HCT116 (cell line): ENCODE results near the gene NDUFS7. TPM values are rescaled to one million over a fixed set of nuclear protein-coding genes. Genes with fewer than 3 reads are reported as not detected.

Experiments
- ATAC-seq: fragments of 200-7000 bp; cut with Tn5 transposase; 2 replicates; pipeline ENCODE4 v1.9.1; 2020; ENCODE audit warnings: mild to moderate bottlenecking, moderate library complexity
- BruUV-seq: library from RNA; stranded (reverse); fragments of 400-500 nt; replicated peaks from 2 replicates; lab custom pipeline; 2021; lab: Mats Ljungman, UMichigan
- CTCF ChIA-PET: fragments of 300-600 bp; sonication (Branson Sonifier 250); formaldehyde crosslinking; loops from one replicate; lab custom pipeline; 2021; ENCODE audit warnings: antibody characterized with exemption; lab: Charles Lee
- POLR2A ChIA-PET: fragments of 300-600, 350-600 bp; sonication (Branson Sonifier 250); formaldehyde crosslinking; loops from one replicate; lab custom pipeline; 2021; ENCODE audit warnings: antibody characterized with exemption; lab: Charles Lee
- RAD21 ChIA-PET, 2 experiments: fragments of 300-600 bp; sonication (Branson Sonifier 250); formaldehyde crosslinking; loops; one replicate each; lab custom pipeline; 2023; ENCODE audit warnings: low total read pairs in 2 of 2; ENCODE audit not compliant: uncharacterized antibody in 2 of 2, unreplicated experiment in 2 of 2, low non-redundant PET in 1 of 2; lab: Charles Lee
- DNase-seq: peaks from one replicate; pipeline ENCODE4 v3.0.0-alpha.2; 2010; ENCODE audit warnings: low read depth, low spot score
- H2AFZ ChIP-seq: fragments of 200-600 bp; shearing (Covaris generic), sonication (generic); 2 replicates; pipeline ENCODE4 v1.6.1; 2017; ENCODE audit warnings: low read depth, mixed run types, mixed read lengths, antibody characterized with exemption, low read length; ENCODE audit not compliant: poor library complexity, severe bottlenecking
- H3K27ac ChIP-seq: 2 replicates; pipeline ENCODE4 v1.5.1; 2012; ENCODE audit warnings: low read depth, low read length
- H3K27me3 ChIP-seq: fragments of 200-600 bp; sonication (generic); 2 replicates; pipeline ENCODE4 v1.6.1; 2016; ENCODE audit warnings: mixed run types, low read length, mixed read lengths; ENCODE audit not compliant: insufficient read depth
- H3K36me3 ChIP-seq, 2 experiments: fragments of 200-500 bp in 1 of 2; fragments of 200-600 bp in 1 of 2; sonication (Bioruptor generic) in 1 of 2; sonication (generic) in 1 of 2; 2 replicates each; pipeline versions ENCODE4 v1.5.1 to v1.6.1; 2014 to 2016; ENCODE audit warnings: low read length in 2 of 2, inconsistent platforms in 1 of 2, mixed read lengths in 1 of 2, mixed run types in 1 of 2; ENCODE audit not compliant: insufficient read depth in 2 of 2, control insufficient read depth in 1 of 2
- H3K4me1 ChIP-seq, 2 experiments: fragments of 200-600 bp in 1 of 2; sonication (generic) in 1 of 2; 2 replicates each; pipeline versions ENCODE4 v1.5.1 to v1.6.1; 2012 to 2017; ENCODE audit warnings: low read length in 2 of 2, inconsistent platforms in 1 of 2, mild to moderate bottlenecking in 1 of 2, mixed read lengths in 1 of 2, mixed run types in 1 of 2, moderate library complexity in 1 of 2; ENCODE audit not compliant: insufficient read depth in 2 of 2, control insufficient read depth in 1 of 2
- H3K4me2 ChIP-seq: fragments of 200-600 bp; sonication (generic); 2 replicates; pipeline ENCODE4 v1.6.1; 2017; ENCODE audit warnings: mixed run types, low read length, mixed read lengths
- H3K4me3 ChIP-seq, 2 experiments: fragments of 200-600 bp in 1 of 2; sonication (generic) in 1 of 2; replicated peaks in 1 of 2; 2 replicates each; pipeline ENCODE4 v1.5.1; 2011 to 2016; ENCODE audit warnings: low read length in 2 of 2, control low read depth in 1 of 2, low read depth in 1 of 2, mild to moderate bottlenecking in 1 of 2, mixed read lengths in 1 of 2, mixed run types in 1 of 2
- H3K79me2 ChIP-seq: fragments of 200-600 bp; sonication (generic); 2 replicates; pipeline ENCODE4 v1.6.1; 2017; ENCODE audit warnings: mild to moderate bottlenecking, mixed run types, low read length, moderate library complexity, mixed read lengths; ENCODE audit not compliant: insufficient read depth
- H3K9ac ChIP-seq: fragments of 200-600 bp; sonication (generic); 2 replicates; pipeline ENCODE4 v1.6.1; 2016; ENCODE audit warnings: low read length, mixed read lengths
- H3K9me2 ChIP-seq: fragments of 200-600 bp; sonication (generic), shearing (Covaris generic); 2 replicates; pipeline ENCODE4 v1.6.1; 2017; ENCODE audit warnings: mixed run types, mild to moderate bottlenecking, moderate library complexity; ENCODE audit not compliant: insufficient read depth
- H3K9me3 ChIP-seq, 2 experiments: fragments of 200-500 bp in 1 of 2; fragments of 200-600 bp in 1 of 2; sonication (Bioruptor generic) in 1 of 2; sonication (generic) in 1 of 2; 2 replicates each; pipeline ENCODE4 v1.6.1; 2014 to 2017; ENCODE audit warnings: low read length in 2 of 2, mixed read lengths in 2 of 2, inconsistent platforms in 1 of 2, low read depth in 1 of 2, mild to moderate bottlenecking in 1 of 2, mixed run types in 1 of 2, moderate library complexity in 1 of 2; ENCODE audit not compliant: control insufficient read depth in 1 of 2, insufficient read depth in 1 of 2
- H4K20me1 ChIP-seq: fragments of 200-600 bp; sonication (generic), shearing (Covaris generic); 2 replicates; pipeline ENCODE4 v1.6.1; 2017; ENCODE audit warnings: mixed run types, mild to moderate bottlenecking, moderate library complexity; ENCODE audit not compliant: insufficient read depth
- CEBPB ChIP-seq: IDR thresholded peaks from 2 replicates; pipeline ENCODE4 v1.6.1; 2012; ENCODE audit warnings: low read depth
- ELF1 ChIP-seq: IDR thresholded peaks from 2 replicates; pipeline ENCODE4 v1.6.1; 2012; ENCODE audit warnings: low read depth, borderline replicate concordance
- JUND ChIP-seq: IDR thresholded peaks from 2 replicates; pipeline ENCODE4 v1.6.1; 2012
- POLR2A ChIP-seq: IDR thresholded peaks from 2 replicates; pipeline ENCODE4 v1.7.0; 2011; ENCODE audit warnings: borderline replicate concordance; ENCODE audit not compliant: insufficient read depth, insufficient read length; ENCODE audit errors: extremely low read depth
- POLR2AphosphoS5 ChIP-seq: IDR thresholded peaks from 2 replicates; pipeline ENCODE4 v1.6.1; 2011; ENCODE audit warnings: mild to moderate bottlenecking, low read depth, low read length, moderate library complexity
- RAD21 ChIP-seq: IDR thresholded peaks from 2 replicates; pipeline ENCODE4 v1.6.1; 2012; ENCODE audit warnings: low read depth, mild to moderate bottlenecking
- SP1 ChIP-seq: IDR thresholded peaks from 2 replicates; pipeline ENCODE4 v1.6.1; 2012; ENCODE audit warnings: low read depth
- SRF ChIP-seq: IDR thresholded peaks from 2 replicates; pipeline ENCODE4 v1.6.1; 2012; ENCODE audit warnings: low read depth
- YY1 ChIP-seq: IDR thresholded peaks from 2 replicates; pipeline ENCODE4 v1.6.1; 2011; ENCODE audit warnings: low read length, low read depth, moderate library complexity, mild to moderate bottlenecking; ENCODE audit not compliant: insufficient replicate concordance; ENCODE audit errors: extremely low read depth
- ZNF274 ChIP-seq: fragments of 200-500 bp; sonication (Bioruptor generic); IDR thresholded peaks from 2 replicates; pipeline ENCODE4 v1.6.1; 2014; ENCODE audit warnings: mild to moderate bottlenecking, low read depth, low read length, inconsistent platforms
- intact Hi-C: fragments of 100-400 bp; cut with micrococcal nuclease; formaldehyde crosslinking; loops from 2 replicates; pipeline ENCODE4 v1.10.0; 2022
- total RNA-seq: library from RNA; stranded (reverse); gene quantifications from one replicate; pipeline ENCODE4 v1.2.1, GENCODE V29; 2021; ENCODE audit not compliant: unreplicated experiment
- TF ChIP-seq, protein P1 (sequence below): IDR thresholded peaks from 2 replicates; pipeline ENCODE4 v1.6.1; 2012; ENCODE audit warnings: low read depth
- TF ChIP-seq, protein P2 (sequence below): IDR thresholded peaks from 2 replicates; pipeline ENCODE4 v1.6.1; 2012
- TF ChIP-seq, protein P3 (sequence below), 3 experiments: fragments of 200-600 bp in 1 of 3; sonication (generic) in 1 of 3; IDR thresholded peaks in 2 of 3; conservative IDR thresholded peaks in 1 of 3; 2 replicates each; pipeline ENCODE4 v1.5.1; 2012 to 2017; ENCODE audit warnings: low read depth in 2 of 3, low read length in 2 of 3, antibody characterized with exemption in 1 of 3, borderline replicate concordance in 1 of 3, control low read depth in 1 of 3, mild to moderate bottlenecking in 1 of 3, mixed read lengths in 1 of 3, mixed run types in 1 of 3, moderate library complexity in 1 of 3; ENCODE audit not compliant: insufficient read depth in 1 of 3
- TF ChIP-seq, protein P4 (sequence below): IDR thresholded peaks from 2 replicates; pipeline ENCODE4 v1.6.1; 2011; ENCODE audit warnings: mild to moderate bottlenecking, low read length, moderate library complexity; ENCODE audit not compliant: insufficient replicate concordance; ENCODE audit errors: extremely low read depth

NDUFS7 gene
- total RNA-seq, 1 experiment from 2014 or later, result 114 TPM

DNA sequence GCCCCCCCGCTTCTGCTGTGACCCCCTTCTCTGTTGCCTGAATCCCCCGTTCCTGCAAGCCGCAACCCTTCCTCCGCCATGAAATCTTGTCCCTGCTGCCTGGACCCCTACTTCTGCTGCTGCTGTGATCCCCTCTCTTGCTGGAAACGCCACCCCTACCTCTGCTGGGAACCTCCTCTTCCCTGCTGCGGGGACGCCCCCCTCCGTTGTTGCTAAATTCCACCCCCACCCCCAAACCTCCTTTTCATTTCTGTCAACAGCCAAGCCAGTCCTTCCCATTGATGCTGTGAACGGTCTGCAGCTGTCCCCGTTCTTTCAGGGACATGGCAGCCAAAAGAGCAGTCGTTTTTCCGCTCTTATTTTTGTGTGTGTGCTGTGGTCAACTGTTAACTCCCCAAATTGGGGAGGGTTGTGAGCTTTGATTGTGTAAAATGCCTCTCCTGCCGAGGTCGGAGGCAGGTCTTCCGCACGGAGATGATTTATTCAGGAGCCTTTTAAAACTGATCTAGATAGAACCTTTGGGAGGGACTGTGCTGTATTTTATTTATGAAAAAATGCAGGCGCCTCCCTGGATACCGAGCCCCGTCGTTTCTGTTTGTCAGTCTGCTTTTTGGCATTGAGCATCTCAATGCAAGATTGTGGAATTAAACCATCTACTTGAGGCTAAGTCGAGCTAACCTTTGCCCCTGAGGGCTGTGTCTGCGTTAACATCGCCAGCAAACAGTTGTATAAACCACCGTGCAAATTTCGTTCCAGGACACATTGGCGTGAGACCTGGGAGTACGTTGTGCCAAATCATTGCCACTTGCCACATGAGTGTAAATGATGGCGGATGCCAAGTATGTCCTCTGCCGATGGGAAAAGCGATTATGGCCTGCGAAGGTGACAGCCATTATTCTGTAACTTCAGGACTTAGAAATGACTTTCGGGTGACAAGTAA lies 27.9 kb upstream of the NDUFS7 start:
- no peaks in the 10 kb centered on the region for H3K27me3 ChIP-seq
- ATAC-seq, result no peak
- peaks cover 22% of the 10 kb centered on the region for H3K79me2 ChIP-seq
- H3K4me3 ChIP-seq, result peak overlapping the region; percentile 79 to 84
- H3K9ac ChIP-seq, result peak overlapping the region; percentile 77
- CTCF ChIA-PET, result no interaction called here
- DNase-seq, result no peak
- RAD21 ChIA-PET, result no interaction called here
- H3K9me2 ChIP-seq, result no peaks in the 10 kb centered on the region
- intact Hi-C loops, result no loop called here
- H3K4me2 ChIP-seq, result peak overlapping the region; percentile 93
- no peak for TF ChIP-seq CEBPB
- no peak for TF ChIP-seq SP1
- no peak for TF ChIP-seq ZNF274
- no peak for TF ChIP-seq SRF
- TF ChIP-seq RAD21, result no peak
- TF ChIP-seq ELF1, result no peak
- no peak for TF ChIP-seq YY1
- TF ChIP-seq, protein P1, sequence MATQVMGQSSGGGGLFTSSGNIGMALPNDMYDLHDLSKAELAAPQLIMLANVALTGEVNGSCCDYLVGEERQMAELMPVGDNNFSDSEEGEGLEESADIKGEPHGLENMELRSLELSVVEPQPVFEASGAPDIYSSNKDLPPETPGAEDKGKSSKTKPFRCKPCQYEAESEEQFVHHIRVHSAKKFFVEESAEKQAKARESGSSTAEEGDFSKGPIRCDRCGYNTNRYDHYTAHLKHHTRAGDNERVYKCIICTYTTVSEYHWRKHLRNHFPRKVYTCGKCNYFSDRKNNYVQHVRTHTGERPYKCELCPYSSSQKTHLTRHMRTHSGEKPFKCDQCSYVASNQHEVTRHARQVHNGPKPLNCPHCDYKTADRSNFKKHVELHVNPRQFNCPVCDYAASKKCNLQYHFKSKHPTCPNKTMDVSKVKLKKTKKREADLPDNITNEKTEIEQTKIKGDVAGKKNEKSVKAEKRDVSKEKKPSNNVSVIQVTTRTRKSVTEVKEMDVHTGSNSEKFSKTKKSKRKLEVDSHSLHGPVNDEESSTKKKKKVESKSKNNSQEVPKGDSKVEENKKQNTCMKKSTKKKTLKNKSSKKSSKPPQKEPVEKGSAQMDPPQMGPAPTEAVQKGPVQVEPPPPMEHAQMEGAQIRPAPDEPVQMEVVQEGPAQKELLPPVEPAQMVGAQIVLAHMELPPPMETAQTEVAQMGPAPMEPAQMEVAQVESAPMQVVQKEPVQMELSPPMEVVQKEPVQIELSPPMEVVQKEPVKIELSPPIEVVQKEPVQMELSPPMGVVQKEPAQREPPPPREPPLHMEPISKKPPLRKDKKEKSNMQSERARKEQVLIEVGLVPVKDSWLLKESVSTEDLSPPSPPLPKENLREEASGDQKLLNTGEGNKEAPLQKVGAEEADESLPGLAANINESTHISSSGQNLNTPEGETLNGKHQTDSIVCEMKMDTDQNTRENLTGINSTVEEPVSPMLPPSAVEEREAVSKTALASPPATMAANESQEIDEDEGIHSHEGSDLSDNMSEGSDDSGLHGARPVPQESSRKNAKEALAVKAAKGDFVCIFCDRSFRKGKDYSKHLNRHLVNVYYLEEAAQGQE, result no peak
- no peak for TF ChIP-seq POLR2A
- TF ChIP-seq, protein P2, sequence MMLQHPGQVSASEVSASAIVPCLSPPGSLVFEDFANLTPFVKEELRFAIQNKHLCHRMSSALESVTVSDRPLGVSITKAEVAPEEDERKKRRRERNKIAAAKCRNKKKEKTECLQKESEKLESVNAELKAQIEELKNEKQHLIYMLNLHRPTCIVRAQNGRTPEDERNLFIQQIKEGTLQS, result no peak
- TF ChIP-seq, protein P3, sequence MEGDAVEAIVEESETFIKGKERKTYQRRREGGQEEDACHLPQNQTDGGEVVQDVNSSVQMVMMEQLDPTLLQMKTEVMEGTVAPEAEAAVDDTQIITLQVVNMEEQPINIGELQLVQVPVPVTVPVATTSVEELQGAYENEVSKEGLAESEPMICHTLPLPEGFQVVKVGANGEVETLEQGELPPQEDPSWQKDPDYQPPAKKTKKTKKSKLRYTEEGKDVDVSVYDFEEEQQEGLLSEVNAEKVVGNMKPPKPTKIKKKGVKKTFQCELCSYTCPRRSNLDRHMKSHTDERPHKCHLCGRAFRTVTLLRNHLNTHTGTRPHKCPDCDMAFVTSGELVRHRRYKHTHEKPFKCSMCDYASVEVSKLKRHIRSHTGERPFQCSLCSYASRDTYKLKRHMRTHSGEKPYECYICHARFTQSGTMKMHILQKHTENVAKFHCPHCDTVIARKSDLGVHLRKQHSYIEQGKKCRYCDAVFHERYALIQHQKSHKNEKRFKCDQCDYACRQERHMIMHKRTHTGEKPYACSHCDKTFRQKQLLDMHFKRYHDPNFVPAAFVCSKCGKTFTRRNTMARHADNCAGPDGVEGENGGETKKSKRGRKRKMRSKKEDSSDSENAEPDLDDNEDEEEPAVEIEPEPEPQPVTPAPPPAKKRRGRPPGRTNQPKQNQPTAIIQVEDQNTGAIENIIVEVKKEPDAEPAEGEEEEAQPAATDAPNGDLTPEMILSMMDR (IDR thresholded peaks at IDR 0.05 in 2 of 3, conservative IDR thresholded peaks at IDR 0.05 in 1 of 3; ENCODE audit: borderline replicate concordance in 1 of 3, insufficient read depth in 1 of 3, low read depth in 2 of 3, low read length in 2 of 3), result no peak
- TF ChIP-seq POLR2AphosphoS5, result no peak
- TF ChIP-seq JUND, result no peak
- TF ChIP-seq, protein P4, sequence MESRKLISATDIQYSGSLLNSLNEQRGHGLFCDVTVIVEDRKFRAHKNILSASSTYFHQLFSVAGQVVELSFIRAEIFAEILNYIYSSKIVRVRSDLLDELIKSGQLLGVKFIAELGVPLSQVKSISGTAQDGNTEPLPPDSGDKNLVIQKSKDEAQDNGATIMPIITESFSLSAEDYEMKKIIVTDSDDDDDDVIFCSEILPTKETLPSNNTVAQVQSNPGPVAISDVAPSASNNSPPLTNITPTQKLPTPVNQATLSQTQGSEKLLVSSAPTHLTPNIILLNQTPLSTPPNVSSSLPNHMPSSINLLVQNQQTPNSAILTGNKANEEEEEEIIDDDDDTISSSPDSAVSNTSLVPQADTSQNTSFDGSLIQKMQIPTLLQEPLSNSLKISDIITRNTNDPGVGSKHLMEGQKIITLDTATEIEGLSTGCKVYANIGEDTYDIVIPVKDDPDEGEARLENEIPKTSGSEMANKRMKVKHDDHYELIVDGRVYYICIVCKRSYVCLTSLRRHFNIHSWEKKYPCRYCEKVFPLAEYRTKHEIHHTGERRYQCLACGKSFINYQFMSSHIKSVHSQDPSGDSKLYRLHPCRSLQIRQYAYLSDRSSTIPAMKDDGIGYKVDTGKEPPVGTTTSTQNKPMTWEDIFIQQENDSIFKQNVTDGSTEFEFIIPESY, result no peak
- H3K36me3 ChIP-seq, result peaks cover 25 to 33% of the 10 kb centered on the region in 2 experiments; a peak in 3 of 4 replicates
- H2AFZ ChIP-seq, result no peak overlapping the region
- H4K20me1 ChIP-seq, result no peaks in the 10 kb centered on the region
- H3K4me1 ChIP-seq, result peaks cover 10 to 18% of the 10 kb centered on the region in 2 experiments
- POLR2A ChIA-PET, result no interaction called here
- no peaks in the 10 kb centered on the region for H3K9me3 ChIP-seq
- H3K27ac ChIP-seq, result peak overlapping the region; percentile 99
- BruUV-seq, result no TSS peak
